HG02870 (cell line): ENCODE data around the gene RGS7.
"Not testable (repeated sequence)": the region's sequence is repeated elsewhere in the genome, so short reads cannot be mapped to it uniquely, and the experiment has no call there.

Source experiments
- ATAC-seq: cut with Tn5 transposase; IDR thresholded peaks from one replicate; pipeline ENCODE4 v1.9.1; 2021; ENCODE audit warnings: mild to moderate bottlenecking, moderate library complexity; ENCODE audit not compliant: unreplicated experiment

RGS7 gene

DNA sequence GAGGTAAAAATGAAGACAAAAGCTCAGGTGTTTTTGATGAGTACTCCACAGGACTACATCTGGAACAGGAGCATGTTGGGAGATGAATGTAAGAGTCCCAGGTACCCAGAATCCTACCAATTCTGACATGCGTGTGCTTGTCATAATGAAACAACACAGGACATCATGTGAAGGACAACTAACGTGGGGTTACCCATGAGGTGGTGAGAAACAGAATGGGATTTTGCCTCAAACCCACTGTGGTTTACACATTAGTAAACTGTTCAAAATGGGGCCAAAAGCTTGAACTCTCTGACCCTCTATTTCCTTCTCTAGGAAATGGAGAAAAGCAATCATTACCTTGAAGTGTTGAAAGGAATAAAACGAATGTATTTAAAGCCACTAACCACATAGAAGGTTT is 266.2 kb downstream of the RGS7 start:
- ATAC-seq, result no peak

DNA sequence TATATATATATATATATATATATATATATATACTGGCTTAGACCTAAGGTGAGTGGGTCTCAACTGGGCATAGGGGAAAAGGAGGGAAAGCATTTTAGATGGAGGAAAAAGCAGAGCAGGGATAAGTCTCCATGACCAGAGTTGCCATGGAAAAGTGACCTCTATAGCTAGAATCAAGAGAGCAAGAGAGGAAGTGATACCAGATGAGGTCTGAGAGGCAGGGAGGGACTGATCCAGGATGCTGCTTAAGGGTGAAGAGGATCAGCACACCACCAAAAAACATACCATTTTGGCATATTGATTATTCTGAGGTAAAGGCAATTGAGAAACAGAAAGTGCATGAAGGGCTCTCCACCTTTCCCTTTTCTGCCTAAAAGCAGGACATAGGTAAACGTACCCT is 267.9 kb downstream of the RGS7 start:
- ATAC-seq, result not testable (repeated sequence)

- not testable (repeated sequence) for ATAC-seq
Observed at GRCh38 chr1:241088075-241088474, 268.9 kb downstream of the RGS7 start.

- ATAC-seq, result no peak
Observed at GRCh38 chr1:241086686-241087085, 270.3 kb downstream of the RGS7 start.

GRCh38 chr1:241083285-241083684 is 273.7 kb downstream of the RGS7 start:
- ATAC-seq, result no peak

- ATAC-seq, result no peak
Observed at GRCh38 chr1:241081473-241081872, 275.5 kb downstream of the RGS7 start.

GRCh38 chr1:241079459-241079858 is 277.5 kb downstream of the RGS7 start:
- ATAC-seq, result no peak

GRCh38 chr1:241079047-241079446 is 278.0 kb downstream of the RGS7 start:
- no peak for ATAC-seq

DNA sequence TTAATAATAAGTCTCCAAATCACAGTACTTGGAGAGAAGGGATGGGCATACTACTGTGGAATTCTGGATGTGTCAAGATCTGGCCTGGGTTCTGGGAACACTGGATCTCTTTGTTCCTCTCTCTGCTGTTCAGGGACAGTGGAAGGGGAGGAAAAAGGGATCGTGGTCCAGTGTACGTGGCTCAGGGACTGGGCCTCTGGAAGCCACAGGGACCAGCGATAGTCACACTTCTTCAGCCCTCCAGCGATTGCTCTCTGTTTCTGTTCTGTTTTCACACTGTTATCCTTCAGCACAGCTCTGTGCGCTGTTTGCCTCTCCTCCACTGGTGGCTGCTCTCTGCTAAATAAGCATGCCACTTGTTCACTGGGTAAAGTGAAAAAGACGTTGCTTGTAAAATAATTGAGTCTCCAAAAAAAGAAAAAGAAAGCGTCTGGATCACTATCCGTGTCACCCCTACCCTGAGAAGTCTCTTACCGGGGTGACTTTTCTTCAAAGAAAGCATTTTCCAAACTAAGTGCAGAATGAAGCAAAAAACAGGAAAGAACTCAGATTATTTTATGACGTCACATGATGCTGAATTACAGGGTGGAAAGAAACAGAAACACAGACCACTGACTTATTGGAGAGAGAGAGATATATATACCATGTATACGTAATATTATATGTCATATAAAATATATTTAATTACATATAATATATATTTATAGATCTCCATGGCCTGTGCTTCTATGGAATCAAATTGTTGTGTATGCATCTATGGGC is 279.4 kb downstream of the RGS7 start:
- ATAC-seq, result no peak

DNA sequence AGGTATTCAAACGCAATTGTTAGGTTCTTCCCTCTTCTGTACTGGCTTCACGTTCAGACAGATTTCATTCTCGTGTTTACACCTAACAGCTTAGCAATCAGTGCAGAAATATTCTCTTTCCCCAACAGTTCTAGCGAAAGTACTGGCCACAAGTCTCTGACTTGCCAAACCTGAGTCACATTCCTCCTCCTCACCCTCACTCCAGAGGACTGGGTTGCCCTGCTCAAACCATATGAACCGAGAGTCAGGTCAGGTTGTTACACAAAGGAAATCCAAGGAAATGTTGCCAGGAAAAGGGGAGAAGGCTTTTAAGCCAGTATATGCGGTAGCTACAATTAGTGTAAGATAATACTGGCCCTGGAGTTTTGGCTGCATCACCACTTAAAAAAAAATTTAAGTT is 282.5 kb downstream of the RGS7 start:
- no peak for ATAC-seq

- no peak for ATAC-seq
Observed at GRCh38 chr1:241068359-241068758, 288.6 kb downstream of the RGS7 start.

- no peak for ATAC-seq
Observed at GRCh38 chr1:241063276-241063675, 293.7 kb downstream of the RGS7 start.

- ATAC-seq, result no peak
Observed at GRCh38 chr1:241061062-241061461, 295.9 kb downstream of the RGS7 start.

DNA sequence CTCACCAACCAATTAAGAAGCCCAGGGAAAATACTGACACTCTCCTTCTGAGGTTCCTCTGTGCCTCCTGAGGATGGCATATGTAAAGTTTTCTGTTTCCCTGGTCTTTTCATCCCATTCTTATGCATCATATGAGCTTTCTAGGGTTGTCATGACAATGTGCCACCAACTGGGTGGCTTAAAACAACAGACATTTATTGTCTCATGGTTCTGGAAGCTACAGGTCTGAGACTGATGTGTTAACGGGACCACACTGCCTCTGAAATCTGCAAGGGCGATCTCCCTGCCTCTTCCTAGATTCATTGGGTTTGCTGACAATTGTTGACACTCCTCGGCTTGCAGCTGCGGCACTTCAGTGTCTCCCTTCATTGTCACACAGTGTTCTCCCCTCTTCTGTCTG is 308.4 kb downstream of the RGS7 start:
- ATAC-seq, result no peak

GRCh38 chr1:241045659-241046058 is 311.3 kb downstream of the RGS7 start:
- no peak for ATAC-seq

DNA sequence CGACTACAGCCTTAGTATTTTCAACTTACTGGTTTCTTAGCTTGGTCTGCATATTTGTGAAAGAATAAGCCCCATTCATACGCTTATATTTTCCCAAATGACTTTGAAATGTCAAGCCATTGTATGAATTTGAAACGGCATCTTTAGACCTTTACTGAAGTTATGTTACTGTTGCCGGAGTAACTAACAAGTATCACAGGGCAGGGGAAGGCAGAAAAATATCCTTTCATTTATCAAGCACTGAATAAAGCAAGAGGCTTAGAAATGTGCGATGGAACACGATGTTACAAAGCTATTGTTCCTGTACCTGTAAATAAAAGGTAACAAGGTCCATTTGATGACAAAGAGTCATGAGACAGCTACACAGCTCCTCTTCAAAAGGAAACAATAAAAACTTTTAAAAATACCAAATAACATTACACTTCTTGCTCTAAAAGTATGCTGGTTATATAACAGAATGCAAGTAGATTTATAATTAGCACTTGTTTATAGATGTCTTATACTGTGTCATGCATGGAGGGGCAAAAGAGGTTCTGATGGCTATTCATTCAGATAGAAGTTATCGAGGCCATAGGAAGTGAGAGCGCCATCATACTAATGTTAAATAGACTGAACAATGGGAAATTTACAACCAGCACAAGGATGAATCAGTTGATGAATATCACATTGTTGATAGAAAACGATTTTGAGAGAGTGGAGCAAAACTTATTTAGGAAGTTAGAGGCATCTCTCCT is 322.6 kb downstream of the RGS7 start:
- no peak for ATAC-seq

- no peak for ATAC-seq
Observed at GRCh38 chr1:241024834-241025233, 332.2 kb downstream of the RGS7 start.

GRCh38 chr1:241022366-241022765 is 334.6 kb downstream of the RGS7 start:
- no peak for ATAC-seq

- ATAC-seq, result no peak
Observed at GRCh38 chr1:241020851-241021697, 335.9 kb downstream of the RGS7 start.

GRCh38 chr1:241012708-241013340 is 344.2 kb downstream of the RGS7 start:
- no peak for ATAC-seq

GRCh38 chr1:241007668-241008067 is 349.3 kb downstream of the RGS7 start:
- ATAC-seq, result no peak
